AG10803 (cell line): ENCODE measurements around the gene CYBA.

Experiments used
- DNase-seq: peaks from one replicate; pipeline ENCODE4 v3.0.0; 2010; ENCODE audit warnings: low read depth
- H3K4me3 ChIP-seq: 2 replicates; pipeline ENCODE4 v1.5.1; 2011; ENCODE audit warnings: mild to moderate bottlenecking, low read length, control low read depth
- TF ChIP-seq, protein P1 (sequence below): conservative IDR thresholded peaks from 2 replicates; pipeline ENCODE4 v1.5.1; 2011; ENCODE audit warnings: mild to moderate bottlenecking, low read length, control low read depth, inconsistent platforms

The CYBA gene

DNA sequence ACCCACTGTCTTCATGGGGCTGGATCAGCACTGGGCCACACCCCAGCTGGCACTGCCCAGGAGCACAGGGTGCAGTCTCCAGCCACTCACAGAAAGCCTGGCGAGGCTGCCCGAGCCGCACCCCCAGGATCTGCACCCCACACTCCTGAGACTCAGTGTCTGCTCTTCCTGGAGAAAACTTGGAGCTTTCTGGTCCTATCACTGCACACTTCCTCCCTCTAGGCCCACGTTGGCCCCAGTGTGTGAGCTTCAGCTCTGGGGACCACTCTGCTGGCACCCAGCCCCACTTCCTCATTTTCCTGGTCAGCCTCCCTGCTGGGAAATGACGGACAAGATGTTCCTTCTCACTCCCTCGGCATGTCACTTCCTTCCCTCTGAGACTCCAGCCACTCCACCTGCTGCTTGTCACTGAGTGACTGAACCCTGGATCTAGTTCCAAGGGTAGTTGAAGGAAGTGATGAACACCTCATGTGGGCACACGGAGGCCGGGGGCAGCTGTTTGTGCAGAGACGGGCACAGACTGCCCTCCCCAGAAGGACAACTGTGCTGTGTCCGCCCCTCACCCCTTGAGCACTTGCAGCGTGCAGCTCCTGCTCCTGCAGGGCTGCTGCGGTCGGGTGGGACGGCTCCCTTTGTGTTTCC is 51.6 kb downstream of the CYBA start:
- H3K4me3 ChIP-seq, result no peak overlapping the region
- no peak for DNase-seq
- TF ChIP-seq, protein P1, sequence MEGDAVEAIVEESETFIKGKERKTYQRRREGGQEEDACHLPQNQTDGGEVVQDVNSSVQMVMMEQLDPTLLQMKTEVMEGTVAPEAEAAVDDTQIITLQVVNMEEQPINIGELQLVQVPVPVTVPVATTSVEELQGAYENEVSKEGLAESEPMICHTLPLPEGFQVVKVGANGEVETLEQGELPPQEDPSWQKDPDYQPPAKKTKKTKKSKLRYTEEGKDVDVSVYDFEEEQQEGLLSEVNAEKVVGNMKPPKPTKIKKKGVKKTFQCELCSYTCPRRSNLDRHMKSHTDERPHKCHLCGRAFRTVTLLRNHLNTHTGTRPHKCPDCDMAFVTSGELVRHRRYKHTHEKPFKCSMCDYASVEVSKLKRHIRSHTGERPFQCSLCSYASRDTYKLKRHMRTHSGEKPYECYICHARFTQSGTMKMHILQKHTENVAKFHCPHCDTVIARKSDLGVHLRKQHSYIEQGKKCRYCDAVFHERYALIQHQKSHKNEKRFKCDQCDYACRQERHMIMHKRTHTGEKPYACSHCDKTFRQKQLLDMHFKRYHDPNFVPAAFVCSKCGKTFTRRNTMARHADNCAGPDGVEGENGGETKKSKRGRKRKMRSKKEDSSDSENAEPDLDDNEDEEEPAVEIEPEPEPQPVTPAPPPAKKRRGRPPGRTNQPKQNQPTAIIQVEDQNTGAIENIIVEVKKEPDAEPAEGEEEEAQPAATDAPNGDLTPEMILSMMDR, result no peak

DNA sequence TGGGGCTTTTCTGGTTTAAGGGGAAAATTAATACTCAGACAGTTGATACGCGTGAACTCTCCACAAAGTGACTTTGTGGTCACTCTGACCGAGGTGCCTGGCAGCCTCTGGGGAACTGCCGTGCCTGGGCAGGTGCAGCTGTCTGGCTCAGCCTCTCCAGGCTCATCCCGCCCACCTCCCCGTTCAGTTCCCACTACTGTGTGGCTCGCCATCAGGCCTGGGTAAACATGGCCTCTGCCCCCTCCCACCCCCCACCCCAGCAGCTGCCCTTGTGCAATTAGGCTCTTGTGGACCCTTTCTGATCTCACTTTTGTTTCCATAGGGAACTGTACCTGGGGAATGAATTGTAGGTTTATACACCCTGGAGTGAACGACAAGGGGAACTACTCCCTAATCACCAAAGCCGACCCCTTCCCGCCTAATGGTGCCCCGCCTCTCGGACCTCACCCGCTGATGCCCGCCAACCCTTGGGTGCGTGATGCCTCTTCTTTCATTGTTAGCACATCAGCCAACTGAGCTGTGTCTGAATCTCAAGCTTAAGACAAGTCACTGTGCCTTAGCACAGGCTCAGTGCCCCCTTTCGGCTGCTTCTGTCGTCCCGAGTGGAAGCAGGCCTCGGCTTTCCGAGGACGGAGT is 52.9 kb downstream of the CYBA start:
- no peak overlapping the region for H3K4me3 ChIP-seq
- TF ChIP-seq, protein P1, result no peak
- no peak for DNase-seq

DNA sequence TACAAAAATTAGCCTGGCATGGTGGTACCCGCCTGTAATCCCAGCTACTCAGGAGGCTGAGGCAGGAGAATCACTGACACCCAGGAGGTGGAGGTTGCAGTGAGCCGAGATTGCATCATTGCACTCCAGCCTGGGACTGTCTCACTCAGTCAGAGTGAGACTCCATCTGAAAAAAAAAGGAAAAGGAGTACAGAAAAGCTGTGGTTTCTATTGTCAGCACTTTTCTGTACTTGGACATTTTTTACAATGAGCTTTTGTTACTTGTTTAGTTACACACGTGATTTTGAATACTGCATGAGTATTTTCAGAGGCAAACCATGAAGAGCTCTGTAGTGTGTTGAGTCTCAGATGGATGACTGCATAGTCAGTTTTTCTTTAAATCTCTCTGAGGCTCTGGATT is 54.4 kb downstream of the CYBA start:
- no peak overlapping the region for H3K4me3 ChIP-seq
- DNase-seq, result peak; percentile 17
- TF ChIP-seq, protein P1, result no peak

DNA sequence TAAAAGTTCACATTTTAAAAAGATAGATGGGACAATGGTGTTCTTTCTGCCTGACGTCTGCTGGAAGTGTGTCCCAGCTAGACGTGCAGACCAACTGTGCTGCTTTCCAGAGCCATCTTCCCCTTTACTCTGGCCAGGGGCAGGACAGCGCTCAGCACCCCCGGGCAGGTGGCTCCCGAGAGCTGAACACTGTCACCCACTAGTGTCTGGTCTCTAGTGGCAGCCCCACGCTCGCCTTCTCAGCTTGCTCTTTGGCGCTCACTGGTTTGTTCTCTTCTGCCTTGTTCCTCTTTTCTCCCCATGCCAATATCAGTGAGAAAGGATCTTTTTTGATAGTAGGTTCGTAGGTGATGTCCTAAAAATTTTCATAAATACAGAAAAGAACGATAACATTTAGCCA is 54.9 kb downstream of the CYBA start:
- no peak overlapping the region for H3K4me3 ChIP-seq

DNA sequence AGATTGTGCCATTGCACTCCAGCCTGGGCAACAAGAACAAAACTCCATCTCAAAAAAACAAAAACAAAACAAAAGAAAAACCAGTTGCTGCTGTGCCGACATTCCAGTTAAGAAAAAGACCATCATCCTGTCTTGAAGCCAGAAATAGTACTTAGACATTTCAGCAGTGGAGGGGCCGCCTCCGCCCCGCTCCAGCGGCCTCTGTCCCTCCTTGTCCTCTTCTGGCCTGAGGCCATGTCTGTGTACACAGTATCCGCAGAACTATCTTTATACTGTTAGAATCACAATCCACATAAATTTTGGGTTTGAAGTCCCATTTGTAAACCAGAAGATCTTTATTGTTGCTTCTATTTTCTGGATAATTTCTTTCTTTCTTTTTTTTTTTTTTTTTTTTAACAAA is 55.8 kb downstream of the CYBA start:
- no peak overlapping the region for H3K4me3 ChIP-seq
- no peak for DNase-seq
- TF ChIP-seq, protein P1, result no peak

More for the DNA sequence above, 54.9 kb downstream of the CYBA start:
- TF ChIP-seq, protein P1, result no peak
- DNase-seq, result no peak

DNA sequence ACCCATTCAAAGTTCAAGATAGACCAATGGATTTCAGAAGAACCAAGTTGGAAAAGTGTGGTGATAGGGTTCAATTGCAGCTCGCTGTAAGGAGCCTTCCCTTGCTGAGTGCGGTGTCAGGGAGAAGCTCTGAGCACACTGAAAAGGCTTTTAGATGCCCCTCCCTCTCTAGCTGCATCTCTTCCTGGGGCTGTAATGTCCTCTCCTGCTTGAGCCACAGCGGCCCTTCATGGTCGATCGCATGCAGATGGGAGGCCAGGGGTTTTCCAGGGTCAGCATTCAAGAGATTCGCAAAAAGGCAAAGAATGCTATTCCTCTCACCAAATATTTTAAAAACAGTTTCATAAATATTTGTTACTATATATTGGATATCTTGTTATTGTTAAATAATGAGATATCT is 56.9 kb downstream of the CYBA start:
- H3K4me3 ChIP-seq, result no peak overlapping the region

DNA sequence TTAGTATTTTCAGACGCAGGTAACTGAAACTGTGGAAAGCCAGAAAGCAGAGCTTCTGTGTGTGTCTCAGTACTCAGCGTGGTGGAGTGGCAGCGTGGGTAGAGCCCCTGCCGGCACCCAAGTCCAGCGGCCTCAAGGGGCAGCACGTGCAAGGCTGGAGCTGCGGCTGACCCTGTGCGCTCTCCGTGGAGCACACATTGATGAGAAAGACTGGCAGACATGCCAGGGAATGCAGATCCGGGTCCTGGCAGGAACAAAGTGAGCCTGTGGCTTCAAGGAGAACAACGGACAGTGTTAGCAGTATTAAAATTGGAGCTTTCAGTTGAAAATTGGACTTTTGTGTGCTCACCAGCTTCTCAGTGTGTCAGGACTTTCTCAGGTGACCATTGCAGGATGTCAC is 57.4 kb downstream of the CYBA start:
- DNase-seq, result no peak
- H3K4me3 ChIP-seq, result no peak overlapping the region
- TF ChIP-seq, protein P1, result no peak

More for the DNA sequence above, 56.9 kb downstream of the CYBA start:
- TF ChIP-seq, protein P1, result no peak
- no peak for DNase-seq
